Activated T-cell treated with anti-CD3 and anti-CD28 coated beads, Interleukin-2, amount 50 U/mL, for 48 hours (primary cell): ENCODE data around the gene SEMA3E.

Experiments
- DNase-seq, 2 experiments: peaks; one replicate each; pipeline ENCODE4 v3.0.0-alpha.2; 2020

Gene SEMA3E

DNA sequence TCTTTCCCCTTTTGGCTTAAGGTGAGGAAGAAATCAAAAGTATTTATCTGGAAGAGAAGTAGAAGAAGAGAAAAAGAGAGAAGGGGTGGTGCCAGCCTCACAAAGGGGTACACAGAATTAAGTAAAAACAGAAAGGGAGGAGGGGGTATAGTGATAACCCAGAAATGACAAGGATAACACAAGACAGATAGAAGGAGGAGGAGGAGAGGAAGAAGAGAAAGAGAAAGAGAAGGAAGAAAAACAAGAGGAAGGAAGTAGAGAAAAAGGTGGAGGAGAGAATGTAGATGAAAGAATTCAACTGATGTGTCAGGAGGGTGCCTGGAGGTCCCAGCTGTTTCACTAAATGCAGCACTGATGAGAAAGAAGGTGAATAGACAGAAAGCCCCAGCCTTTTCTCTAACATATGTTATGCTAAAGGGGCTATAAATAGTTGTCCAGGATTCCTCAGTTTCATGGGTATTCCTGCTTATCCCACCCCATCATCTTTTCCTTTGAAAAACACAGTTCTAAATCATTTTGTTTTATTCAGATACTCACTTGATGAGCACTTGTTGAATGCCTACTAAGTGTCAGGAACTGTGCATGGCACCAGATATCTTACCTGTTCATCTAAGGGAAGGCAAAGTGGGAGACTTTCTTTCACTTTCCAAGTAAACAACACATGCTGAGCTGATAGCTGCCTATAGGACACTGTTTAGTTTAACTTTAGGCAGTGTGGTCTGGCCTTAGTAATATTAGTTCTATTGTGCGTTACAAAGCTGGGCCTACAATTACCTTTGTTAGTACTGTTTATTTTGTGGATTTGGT lies 8.0 kb downstream of the SEMA3E start:
- no peak for DNase-seq

DNA sequence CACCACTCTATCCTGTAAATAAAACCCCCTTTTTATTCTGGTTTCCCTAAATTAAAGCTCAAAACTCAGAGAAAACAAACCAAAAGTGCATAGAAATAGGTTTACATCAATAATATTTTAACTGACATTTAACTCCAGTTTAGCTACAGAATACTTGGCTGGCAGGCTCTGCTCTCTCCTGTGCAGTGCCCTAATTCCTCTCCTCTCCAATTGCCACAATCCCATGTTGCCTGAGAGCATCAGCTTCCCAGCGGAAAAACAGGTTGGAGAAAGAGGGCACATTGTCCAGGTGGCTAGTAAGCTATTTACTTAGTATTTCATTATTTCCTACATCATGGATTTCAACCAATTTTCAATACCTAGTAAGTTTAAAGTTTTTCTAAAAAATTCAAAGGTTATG lies 8.7 kb downstream of the SEMA3E start:
- DNase-seq = no peak

- no peak for DNase-seq
Observed at GRCh38 chr7:83633516-83633915, 15.4 kb downstream of the SEMA3E start.

- no peak for DNase-seq
Observed at GRCh38 chr7:83629117-83629880, 19.6 kb downstream of the SEMA3E start.

- no peak for DNase-seq
Observed at GRCh38 chr7:83617858-83618257, 31.1 kb downstream of the SEMA3E start.

- DNase-seq = no peak
Observed at GRCh38 chr7:83614112-83614511, 34.8 kb downstream of the SEMA3E start.

DNA sequence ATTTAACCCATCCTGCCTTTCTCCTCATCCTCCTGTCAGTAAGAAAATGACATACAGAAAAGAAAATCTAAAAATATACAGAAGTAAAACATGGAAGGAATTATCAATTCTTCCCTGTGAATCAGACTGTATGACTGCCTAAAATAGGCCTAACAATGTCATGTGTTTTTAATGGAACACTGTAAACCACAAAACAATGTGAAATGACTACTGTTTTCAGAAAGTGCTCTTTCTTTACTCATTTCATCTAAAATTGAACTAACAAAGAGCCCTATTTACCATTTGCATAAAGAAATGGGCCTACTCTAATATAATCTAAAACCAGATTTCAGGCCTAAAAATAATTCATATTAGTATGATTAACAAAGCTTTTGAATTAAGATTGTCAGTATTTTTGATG lies 35.7 kb downstream of the SEMA3E start:
- no peak for DNase-seq

- no peak for DNase-seq
Observed at GRCh38 chr7:83611776-83612175, 37.2 kb downstream of the SEMA3E start.

- DNase-seq = no peak
Observed at GRCh38 chr7:83610649-83611304, 38.2 kb downstream of the SEMA3E start.

DNA sequence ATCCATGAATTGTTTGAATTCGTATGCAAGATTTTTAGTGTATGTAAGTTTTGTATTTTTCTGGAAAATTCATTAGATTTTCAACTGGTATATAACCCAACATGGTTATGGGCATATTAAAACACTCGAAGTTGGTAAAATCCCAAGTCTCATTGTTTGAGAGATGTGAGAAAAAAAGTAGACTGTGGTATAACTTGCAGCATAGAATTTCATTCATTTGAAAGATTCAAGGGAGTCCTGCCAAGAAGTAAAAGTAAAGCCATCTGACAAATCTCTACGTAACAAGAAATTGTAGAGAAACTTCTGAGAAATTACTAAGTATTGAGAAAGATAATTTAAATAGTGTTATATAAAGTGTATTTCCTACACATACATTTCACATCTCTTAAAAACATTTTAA lies 40.2 kb downstream of the SEMA3E start:
- no peak for DNase-seq

DNA sequence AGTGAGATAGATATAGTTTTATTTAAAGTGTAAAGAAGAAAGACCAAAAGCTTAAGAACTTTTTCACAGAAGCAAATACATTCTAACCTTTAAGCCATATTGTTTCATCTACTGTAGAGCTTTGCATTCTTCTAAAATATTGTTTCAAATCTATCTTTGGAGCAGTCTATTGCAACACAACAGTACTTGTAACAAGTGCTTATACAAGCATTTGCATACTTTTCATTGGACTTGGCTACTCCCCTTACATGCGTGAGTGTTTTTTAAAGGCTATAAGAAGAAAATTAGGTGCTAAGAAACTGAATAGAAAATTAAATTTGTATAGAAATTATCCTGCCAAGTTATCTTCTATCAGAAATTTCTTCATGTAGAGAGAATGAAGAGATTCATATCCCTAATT lies 45.3 kb downstream of the SEMA3E start:
- no peak for DNase-seq

DNA sequence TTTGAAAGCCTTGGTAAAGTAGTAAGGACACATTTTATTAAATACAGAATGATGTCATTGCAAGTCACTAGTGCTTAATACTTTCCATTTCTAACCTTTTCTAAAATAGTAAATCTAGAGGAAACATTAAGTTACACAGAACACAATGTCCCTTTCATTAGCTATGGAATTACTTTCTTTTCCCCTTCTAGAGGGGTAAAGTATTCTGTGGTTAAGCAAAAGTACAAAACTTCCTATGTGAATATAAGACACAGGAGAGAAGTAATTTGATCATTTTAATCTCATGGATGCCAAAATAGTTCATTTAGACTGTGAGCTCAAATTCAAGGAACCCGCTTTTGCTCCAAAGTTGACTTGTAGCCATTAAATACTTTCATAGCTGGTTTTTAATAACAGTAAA lies 49.8 kb downstream of the SEMA3E start:
- no peak for DNase-seq

- DNase-seq = no peak
Observed at GRCh38 chr7:83593921-83594475, 54.9 kb downstream of the SEMA3E start.

DNA sequence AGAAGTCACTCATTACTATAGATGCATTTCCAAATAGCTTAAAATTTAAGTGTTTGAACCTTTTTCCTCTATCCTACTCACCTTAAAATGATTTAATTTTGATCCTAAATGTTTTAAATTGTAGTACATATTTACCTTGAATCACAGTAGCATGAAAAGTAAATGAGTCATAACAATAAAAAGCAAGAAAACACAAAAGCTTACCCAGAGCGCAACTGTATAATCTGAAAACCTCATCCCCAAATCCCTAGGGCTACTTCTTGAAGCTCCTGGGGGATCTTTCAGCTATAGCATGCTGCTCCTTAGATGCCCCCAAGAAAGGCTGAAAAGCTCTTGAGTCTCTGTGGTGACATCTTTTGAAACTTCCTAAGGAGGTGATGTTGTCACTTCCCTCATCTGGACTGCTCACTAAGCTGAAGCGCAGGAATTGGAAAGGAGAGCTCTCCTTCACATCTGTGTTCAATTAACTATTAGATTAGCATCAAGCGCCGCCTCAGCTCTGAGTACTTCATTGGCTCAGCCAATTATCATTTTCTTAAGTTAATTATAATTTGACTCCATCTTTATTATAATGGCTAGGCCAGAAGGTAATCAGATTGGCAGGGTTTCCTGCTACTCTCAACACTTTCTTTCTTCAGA lies 60.2 kb downstream of the SEMA3E start:
- no peak for DNase-seq

DNA sequence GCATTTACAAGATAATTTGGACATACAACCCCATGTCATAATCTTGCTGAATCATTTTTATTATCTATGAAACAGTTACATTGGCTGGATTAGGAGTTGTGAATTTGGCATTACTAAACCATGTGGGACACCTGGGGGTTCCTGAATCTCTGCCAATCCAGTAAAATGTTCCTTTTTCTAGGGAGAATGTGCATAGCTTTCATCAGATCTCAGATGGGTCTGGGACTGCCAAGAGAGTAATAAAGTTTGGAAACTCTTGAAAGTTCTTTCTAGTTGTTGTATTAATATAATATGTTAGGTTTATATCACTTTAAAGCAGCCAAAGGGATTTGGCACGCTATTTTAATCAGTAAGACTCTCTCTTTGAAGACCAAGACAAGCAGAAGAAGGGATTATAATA lies 62.7 kb downstream of the SEMA3E start:
- DNase-seq = no peak

- no peak for DNase-seq
Observed at GRCh38 chr7:83581667-83582435, 67.1 kb downstream of the SEMA3E start.

- DNase-seq = no peak
Observed at GRCh38 chr7:83579740-83580139, 69.2 kb downstream of the SEMA3E start.

- no peak for DNase-seq
Observed at GRCh38 chr7:83575436-83575835, 73.5 kb downstream of the SEMA3E start.

DNA sequence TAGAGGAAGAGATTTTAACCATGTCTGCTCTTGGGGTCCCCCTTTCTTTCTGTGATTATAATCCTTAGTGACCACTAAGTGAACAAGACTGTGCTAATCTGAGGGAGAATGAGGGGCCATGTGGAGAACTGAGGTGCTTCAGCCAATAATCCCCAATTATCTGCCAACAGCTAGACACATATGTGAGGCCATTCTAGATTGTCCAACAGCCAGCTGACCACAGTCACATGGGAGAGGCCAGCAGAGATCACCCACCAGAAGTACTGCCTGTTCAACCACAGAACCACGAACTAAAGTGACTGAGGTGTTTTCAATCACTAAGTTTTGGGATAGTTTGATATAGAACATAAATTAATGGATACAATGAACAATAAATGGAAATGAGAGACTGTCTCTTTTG lies 74.3 kb downstream of the SEMA3E start:
- no peak for DNase-seq

- DNase-seq = no peak
Observed at GRCh38 chr7:83562960-83563359, 86.0 kb downstream of the SEMA3E start.

- DNase-seq = no peak
Observed at GRCh38 chr7:83562289-83562688, 86.7 kb downstream of the SEMA3E start.

DNA sequence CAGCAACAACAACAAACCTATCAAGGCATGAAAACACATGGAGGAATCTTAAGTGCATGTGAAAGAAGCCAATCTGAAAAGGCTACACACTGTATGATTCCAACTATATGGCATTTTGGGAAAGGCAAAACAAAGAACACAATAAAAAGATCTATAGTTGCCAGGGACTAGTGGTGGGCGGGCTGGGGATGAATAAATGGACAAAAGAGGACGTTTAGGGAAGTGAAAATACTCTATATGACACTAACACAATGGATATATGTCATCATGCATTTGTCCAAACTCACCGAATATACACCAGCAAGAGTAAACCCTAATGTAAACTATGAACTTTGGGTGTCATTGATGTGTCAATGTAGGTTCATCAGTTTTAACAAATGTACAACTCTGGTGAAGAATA lies 89.1 kb downstream of the SEMA3E start:
- DNase-seq = no peak
